HG03175 (cell line): ENCODE results near the gene ZNF311.
"Not testable (repeated sequence)": the region's sequence is repeated elsewhere in the genome, so short reads cannot be mapped to it uniquely, and the experiment has no call there.

Experiments
- ATAC-seq: cut with Tn5 transposase; IDR thresholded peaks from one replicate; pipeline ENCODE4 v1.9.1; 2021; ENCODE audit warnings: mild to moderate bottlenecking, moderate library complexity; ENCODE audit not compliant: unreplicated experiment

The ZNF311 gene

DNA sequence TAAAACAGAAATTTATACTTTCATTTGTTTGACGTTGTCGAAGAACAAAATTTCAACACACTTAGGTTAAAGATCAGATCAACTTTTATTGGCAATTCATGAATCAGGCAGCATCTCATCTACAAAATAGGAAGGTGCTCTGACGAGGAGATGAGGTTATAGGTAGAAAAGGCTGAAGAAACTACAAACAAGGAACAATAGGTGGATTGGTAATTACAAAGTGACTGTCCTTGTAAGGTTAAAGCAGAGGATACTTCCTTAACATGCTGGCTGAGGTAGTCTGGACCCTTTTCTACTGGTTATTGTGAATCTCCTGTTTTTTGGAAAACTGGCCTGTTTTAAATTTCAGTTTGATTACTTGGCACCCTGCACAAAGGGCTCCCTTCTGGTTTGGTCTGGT is 48.8 kb downstream of the ZNF311 start:
- ATAC-seq: no peak

DNA sequence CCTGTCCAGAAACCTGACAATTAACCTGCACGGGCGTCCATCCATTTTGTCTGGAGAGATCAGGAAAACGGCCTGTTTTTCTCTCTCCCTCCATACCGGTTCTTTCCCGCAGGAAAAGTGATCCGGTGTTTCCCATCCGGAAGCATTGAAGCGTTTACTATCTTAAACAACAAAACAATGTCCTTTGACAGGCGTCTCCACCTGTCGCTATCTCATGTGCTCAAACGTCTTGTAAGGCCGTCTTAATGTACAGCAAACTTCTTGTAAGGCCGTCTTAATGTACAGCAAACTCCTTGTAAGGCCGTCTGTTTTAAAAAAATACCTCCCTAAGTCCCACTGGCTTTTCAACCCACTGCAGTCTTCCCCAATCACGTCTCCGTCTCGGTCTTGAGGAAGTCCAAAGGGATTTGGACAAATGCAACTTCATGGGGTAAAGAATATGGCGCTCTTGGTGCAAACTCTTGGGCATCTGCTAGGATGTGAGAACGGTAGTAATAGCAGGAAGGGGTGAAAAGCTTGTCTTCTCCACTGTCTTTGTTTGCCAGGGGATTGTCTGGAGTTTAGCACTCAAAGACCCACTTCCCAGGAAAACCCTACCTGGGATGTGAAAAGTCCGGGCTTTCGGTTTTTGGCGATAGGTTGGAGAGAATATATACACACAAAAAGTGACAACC is 51.4 kb downstream of the ZNF311 start:
- no peak for ATAC-seq

DNA sequence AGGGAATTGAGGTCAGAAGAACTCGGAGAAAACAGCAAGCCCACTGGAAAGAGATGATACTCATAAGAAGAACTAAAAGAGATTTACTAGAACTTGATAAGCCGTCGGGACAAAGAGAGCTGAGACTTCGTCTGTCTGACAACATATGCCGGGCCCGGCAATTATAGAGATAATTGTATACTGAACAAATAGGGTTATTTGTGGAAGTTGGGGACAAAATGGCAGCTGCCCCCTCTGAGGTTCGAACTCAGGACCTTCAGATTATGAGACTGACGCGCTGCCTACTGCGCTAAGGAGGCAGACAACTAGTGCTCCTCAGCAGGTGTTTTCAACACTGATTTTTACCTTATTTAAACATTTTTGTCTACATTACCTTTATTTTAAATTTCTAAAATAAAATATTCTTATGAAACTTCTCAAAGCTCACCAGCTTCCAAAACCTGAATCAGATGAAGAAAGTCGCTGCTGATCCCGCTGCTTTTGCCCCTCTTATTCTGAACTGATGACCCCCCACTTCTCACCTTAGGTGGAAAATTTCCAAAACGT is 52.0 kb downstream of the ZNF311 start:
- ATAC-seq: peak; percentile 47

DNA sequence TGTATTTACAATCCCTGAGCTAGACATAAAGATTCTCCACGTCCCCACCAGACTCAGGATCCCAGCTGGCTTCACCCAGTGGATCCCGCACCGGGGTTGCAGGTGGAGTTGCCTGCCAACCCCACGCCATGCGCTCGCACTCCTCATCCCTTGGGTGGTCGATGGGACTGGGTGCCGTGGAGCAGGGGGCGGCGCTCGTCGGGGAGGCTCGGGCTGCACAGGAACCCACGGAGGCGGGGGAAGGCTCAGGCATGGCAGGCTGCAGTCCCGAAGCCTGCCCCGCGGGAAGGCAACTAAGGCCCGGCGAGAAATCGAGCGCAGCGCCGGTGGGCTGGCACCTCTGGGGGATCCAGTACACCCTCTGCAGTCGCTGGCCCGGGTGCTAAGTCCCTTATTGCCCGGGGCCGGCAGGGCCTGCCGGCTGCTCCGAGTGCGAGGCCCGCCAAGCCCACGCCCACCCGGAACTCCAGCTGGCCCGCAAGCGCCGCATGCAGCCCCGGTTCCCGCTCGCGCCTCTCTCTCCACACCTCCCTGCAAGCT is 55.4 kb downstream of the ZNF311 start:
- ATAC-seq: not testable (repeated sequence)

DNA sequence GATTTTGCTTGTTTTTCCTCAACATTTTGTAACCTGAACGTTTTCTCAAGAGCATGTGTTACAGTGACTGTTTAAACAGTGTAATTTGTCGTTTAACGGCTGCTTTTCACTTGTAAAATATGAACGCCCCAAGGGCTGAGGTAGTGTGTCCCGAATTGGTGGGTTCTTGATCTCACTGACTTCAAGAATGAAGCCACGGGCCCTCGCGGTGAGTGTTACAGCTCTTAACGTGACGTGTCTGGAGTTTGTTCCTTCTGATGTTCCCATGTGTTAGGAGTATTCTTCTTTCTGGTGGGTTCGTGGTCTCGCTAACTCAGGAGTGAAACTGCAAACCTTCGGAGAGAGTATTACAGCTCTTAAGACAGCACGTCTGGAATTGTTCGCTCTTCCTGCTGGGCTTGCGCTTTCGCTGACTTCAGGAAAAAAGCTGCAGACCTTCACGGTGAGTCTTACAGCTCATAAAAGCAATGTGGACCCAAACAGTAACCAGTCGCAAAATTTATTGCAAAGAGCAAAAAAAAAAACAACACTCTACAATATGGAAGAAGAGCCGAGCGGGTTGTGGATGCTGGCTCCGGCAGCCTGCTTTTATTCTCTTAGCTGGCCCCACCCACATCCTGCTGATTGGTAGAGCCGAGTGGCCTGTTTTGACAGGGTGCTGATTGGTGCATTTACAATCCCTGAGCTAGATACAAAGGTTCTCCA is 56.2 kb downstream of the ZNF311 start:
- ATAC-seq: no peak

DNA sequence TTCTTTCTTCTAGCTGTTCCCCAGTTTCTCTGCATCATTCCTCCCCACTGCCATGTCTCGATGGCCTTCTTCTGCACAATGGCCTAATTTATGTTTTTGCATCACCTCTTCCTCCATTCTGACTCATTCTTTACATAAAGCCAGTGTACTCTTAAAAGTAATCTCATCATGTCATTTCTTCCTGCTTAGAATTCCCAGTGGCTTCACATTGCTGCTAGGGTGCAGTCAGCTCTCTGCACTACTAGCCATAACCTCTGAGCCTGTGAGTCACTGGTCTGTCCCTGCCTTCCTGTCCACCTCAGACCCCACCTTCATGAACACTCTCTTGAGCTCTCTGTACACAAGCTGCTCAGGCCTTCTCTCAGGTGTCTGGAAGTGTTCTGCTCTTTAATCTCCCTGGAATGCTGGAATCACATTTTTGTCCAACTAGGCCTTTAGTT is 57.3 kb downstream of the ZNF311 start:
- ATAC-seq: no peak

DNA sequence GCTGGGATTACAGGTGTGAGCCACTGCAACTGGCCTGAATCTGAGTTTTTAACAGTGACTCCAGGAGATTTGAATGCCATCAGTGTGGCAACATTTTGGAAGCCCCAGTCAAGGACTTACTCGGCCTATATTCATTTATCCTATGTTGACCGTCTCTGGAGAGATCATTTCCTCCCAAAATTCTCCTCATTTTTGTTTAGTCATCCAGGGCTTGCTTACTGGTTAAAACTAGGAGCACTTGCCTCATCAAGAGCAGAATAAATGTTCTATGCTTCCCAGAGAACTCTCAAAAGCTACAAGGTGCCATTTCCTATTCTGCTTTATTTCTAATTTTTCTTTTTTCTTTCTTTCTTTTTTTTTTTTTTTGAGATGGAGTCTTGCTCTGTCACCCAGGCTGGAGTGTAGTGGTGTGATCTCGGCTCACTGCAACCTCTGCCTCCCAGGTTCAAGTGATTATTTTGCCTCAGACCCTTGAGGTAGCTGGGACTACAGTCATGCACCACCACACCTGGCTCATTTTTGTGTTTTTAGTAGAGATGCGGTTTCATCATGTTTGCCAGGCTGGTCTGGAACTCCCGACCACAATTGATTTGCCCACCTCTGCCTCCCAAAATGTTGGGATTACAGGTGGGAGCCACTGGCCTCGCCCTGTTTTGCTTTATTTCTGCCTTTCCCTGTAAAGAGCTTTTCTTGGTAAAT is 57.9 kb downstream of the ZNF311 start:
- ATAC-seq: no peak

DNA sequence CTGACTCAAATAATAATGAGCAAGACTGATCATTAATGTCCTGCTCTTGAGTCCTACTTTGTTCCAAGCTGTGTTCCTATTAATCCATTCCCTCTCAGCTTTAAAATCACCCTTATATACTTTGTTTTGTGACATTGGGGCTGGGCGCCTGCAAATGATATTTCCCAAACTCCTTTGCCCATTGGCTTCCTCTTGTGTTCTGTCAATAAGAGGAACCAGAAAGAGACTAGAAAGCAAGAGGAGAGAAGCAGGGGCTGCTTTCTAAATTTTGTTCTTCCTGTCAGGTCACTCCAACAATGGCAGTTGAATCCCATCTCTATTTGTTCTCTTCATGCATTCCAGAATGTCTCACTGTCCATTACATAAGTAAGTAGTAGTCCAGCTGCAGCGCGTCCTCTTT is 59.8 kb downstream of the ZNF311 start:
- no peak for ATAC-seq
